ENCODE measurements around the gene SNRPA1.

Gene SNRPA1

DNA sequence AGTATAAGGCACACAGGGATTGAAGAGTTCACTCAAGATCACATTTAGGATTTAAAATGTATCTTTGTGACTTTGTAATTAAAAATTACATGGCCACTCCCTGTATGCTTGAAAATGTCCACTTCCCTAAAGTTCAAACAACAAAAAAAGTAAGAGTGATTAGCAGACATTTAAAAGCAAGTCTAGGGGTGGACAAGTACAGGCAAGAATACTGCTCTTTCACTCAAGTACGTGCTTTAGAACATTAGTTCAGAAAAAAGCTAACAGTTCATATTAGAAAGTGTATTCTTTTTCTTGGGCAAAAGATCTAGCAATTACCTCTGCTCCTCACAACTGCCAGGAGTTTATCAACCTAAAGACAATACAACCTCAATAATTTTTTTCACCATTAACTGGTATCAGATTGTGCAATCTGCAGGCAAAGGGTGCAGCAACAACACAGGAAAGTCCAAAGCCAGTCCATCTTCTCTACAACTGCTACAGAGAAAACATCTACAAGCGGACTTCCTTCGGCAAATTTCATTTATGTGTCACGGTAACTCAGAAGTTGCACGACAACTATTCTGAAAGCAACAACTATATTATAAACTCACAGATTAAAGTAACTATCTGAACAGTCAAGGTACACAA lies 61.3 kb downstream of the SNRPA1 start:
- DNase-seq = no peak

DNA sequence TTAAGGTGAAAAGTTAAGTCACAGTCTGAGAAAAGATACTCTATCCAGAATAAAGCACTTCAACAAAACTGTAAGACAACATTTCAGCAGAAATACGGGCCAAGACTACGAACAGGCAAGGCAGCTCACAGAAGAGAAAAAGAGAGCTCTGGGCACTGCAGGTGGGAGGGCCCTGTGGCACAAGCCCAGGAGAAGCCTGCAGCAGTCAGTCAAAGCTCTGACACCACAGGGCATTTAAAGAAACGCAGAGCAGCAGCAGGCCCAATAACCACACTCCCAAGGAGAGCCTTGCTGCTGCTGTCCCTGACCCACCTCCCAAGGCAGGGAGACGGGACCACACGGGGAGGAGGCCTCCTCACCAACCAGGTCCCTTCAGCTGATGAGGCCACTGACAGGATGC lies 62.4 kb downstream of the SNRPA1 start:
- no peak for DNase-seq
